GM21367 (cell line): ENCODE results near the gene CLDN19.
"Not testable (repeated sequence)": the region's sequence is repeated elsewhere in the genome, so short reads cannot be mapped to it uniquely, and the experiment has no call there.

Experiments
- ATAC-seq: cut with Tn5 transposase; IDR thresholded peaks from one replicate; pipeline ENCODE4 v1.9.1; 2021; ENCODE audit not compliant: unreplicated experiment

The CLDN19 gene

GRCh38 chr1:42714441-42714840 is 25.6 kb downstream of the CLDN19 start:
- not testable (repeated sequence) for ATAC-seq

GRCh38 chr1:42713293-42713692 is 26.7 kb downstream of the CLDN19 start:
- ATAC-seq: no peak

- not testable (repeated sequence) for ATAC-seq
These were observed 27.2 kb downstream of the CLDN19 start for GRCh38 chr1:42712808-42713207.

- ATAC-seq: no peak
These were observed 36.1 kb downstream of the CLDN19 start for GRCh38 chr1:42703888-42704464.

- no peak for ATAC-seq
These were observed 40.0 kb downstream of the CLDN19 start for GRCh38 chr1:42700006-42700405.

- ATAC-seq: no peak
These were observed 41.8 kb downstream of the CLDN19 start for GRCh38 chr1:42698081-42698813.

- no peak for ATAC-seq
These were observed 47.1 kb downstream of the CLDN19 start for GRCh38 chr1:42692911-42693310.

- no peak for ATAC-seq
These were observed 47.6 kb downstream of the CLDN19 start for GRCh38 chr1:42692461-42692860.

- ATAC-seq: no peak
These were observed 48.9 kb downstream of the CLDN19 start for GRCh38 chr1:42691157-42691498.

GRCh38 chr1:42690477-42691156 is 49.4 kb downstream of the CLDN19 start:
- no peak for ATAC-seq

- ATAC-seq: no peak
These were observed 50.1 kb downstream of the CLDN19 start for GRCh38 chr1:42689912-42690311.

- ATAC-seq: no peak
These were observed 53.6 kb downstream of the CLDN19 start for GRCh38 chr1:42686418-42686817.

GRCh38 chr1:42684139-42684538 is 55.9 kb downstream of the CLDN19 start:
- no peak for ATAC-seq
